ENCODE results near the gene PMEPA1.

PMEPA1 gene

DNA sequence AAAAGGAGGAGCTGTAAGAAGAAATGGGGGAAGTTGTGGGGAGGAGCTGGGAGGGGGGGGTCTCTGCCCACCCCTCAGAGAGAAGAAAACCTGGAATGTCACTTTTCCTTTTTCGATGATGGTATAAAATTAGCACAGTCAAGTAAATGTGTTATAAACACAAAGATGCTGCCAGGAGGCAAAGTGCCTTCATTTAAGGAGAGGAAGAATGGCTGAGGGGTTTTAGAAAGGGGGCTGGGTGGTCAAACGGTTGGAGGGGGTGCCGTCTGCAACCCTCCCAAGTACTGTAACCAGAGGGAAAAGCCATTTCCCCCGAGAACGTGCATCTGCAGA is 25.0 kb downstream of the PMEPA1 start (continued):
- TF ChIP-seq, protein P1, sequence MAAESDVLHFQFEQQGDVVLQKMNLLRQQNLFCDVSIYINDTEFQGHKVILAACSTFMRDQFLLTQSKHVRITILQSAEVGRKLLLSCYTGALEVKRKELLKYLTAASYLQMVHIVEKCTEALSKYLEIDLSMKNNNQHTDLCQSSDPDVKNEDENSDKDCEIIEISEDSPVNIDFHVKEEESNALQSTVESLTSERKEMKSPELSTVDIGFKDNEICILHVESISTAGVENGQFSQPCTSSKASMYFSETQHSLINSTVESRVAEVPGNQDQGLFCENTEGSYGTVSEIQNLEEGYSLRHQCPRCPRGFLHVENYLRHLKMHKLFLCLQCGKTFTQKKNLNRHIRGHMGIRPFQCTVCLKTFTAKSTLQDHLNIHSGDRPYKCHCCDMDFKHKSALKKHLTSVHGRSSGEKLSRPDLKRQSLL (tag by site-specific recombination; IDR thresholded peaks at IDR 0.05), result no peak
- no peak for TF ChIP-seq TCF7L2 (IDR thresholded peaks at IDR 0.05; ENCODE audit: borderline replicate concordance, low read depth, low read length)
- no peak for TF ChIP-seq ZNF768 (tag by site-specific recombination; IDR thresholded peaks at IDR 0.05)
- no peak for TF ChIP-seq ZBTB21 (tag by site-specific recombination; IDR thresholded peaks at IDR 0.05)
- no peak for TF ChIP-seq SALL2 (tag by site-specific recombination; IDR thresholded peaks at IDR 0.05; ENCODE audit: borderline replicate concordance)
- no peak for TF ChIP-seq ZNF426 (tag by site-specific recombination; IDR thresholded peaks at IDR 0.05)

DNA sequence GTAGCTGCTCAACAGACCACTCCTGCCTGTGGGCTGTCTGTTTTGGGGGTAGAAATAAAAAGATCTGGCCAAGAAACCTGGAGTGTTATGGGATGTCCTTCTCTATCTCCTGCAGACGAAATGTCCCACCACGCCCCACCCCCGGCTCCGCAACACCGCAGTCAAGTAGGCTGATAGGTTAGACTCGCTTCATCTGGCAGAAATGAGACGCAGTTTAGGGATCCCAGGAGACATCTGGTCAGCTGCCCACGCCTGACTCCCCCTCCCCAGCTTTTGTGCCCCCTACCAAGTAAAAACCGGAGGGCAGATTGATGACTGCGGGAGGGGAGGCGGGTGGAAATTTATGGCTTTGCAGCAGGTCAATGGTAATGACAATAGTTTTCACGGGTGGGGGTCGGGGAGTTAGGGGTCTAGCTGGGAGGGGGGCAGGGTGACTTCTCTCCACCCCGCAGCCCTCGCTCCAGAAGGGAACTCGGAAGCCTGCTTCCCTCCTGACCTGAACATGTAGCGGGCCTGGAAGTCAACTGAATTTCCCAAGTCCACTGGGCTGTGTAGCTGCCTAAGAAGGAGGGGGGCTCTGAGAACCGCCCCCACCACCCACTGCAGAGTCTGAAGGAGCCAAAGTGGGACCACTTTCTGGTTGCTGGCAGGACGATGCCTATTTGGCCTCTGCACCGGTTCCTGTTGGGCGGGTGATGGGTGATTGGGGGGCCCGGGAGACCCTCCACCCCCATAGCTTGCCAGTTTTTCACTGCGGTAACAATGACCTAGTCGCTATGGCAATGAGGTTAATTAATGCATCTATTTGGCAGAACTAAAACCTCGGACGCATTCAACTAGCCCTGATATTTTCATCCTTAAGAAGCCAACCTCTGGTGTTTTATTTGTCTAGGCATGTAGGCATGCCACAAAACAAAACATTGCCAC is 25.7 kb downstream of the PMEPA1 start:
- CTCF ChIA-PET, result interaction anchor here (0.7 to 0.8 kb wide), 2 partner anchors 62 to 221 kb away, joined by 3 read pairs; no protein-coding TSS in a partner anchor
- H3K9me3 ChIP-seq (ENCODE audit: control insufficient read depth, insufficient read depth, low read depth, low read length), result no peaks in the 10 kb centered on the region
- peaks cover 9% of the 10 kb centered on the region for H3K4me1 ChIP-seq (ENCODE audit: control insufficient read depth, insufficient read depth, low read length)
- POLR2A ChIA-PET, result no interaction called here
- H3K36me3 ChIP-seq (ENCODE audit: control insufficient read depth in 2 of 2, insufficient read depth in 1 of 2, low read length in 2 of 2), result no peaks in the 10 kb centered on the region
- no peak overlapping the region for H3K4me3 ChIP-seq (ENCODE audit: low read depth, low read length)
- H3K27ac ChIP-seq (ENCODE audit: extremely low read depth, low read depth, low read length), result no peak overlapping the region
- TF ChIP-seq, protein P2, sequence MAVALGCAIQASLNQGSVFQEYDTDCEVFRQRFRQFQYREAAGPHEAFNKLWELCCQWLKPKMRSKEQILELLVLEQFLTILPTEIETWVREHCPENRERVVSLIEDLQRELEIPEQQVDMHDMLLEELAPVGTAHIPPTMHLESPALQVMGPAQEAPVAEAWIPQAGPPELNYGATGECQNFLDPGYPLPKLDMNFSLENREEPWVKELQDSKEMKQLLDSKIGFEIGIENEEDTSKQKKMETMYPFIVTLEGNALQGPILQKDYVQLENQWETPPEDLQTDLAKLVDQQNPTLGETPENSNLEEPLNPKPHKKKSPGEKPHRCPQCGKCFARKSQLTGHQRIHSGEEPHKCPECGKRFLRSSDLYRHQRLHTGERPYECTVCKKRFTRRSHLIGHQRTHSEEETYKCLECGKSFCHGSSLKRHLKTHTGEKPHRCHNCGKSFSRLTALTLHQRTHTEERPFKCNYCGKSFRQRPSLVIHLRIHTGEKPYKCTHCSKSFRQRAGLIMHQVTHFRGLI (tag by site-specific recombination; IDR thresholded peaks at IDR 0.05), result no peak
- TF ChIP-seq, protein P3, sequence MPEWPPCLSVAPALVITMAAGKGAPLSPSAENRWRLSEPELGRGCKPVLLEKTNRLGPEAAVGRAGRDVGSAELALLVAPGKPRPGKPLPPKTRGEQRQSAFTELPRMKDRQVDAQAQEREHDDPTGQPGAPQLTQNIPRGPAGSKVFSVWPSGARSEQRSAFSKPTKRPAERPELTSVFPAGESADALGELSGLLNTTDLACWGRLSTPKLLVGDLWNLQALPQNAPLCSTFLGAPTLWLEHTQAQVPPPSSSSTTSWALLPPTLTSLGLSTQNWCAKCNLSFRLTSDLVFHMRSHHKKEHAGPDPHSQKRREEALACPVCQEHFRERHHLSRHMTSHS (tag by site-specific recombination; IDR thresholded peaks at IDR 0.05), result no peak
- TF ChIP-seq ZFP3 (tag by site-specific recombination; IDR thresholded peaks at IDR 0.05; ENCODE audit: low read depth) (no peak), BCL11B (tag by site-specific recombination; IDR thresholded peaks at IDR 0.05; ENCODE audit: low read depth) (no peak), ZNF548 (tag by site-specific recombination; IDR thresholded peaks at IDR 0.05) (no peak), ZNF433 (tag by site-specific recombination; IDR thresholded peaks at IDR 0.05; ENCODE audit: low read depth) (no peak), SP7 (tag by site-specific recombination; IDR thresholded peaks at IDR 0.05) (no peak), KLF1 (tag by site-specific recombination; IDR thresholded peaks at IDR 0.05) (no peak), ZNF2 (tag by site-specific recombination; IDR thresholded peaks at IDR 0.05) (no peak), ZNF830 (tag by site-specific recombination; IDR thresholded peaks at IDR 0.05; ENCODE audit: low read depth) (no peak), ZNF391 (tag by site-specific recombination; IDR thresholded peaks at IDR 0.05; ENCODE audit: borderline replicate concordance, low read depth) (no peak), KLF9 (tag by site-specific recombination; IDR thresholded peaks at IDR 0.05; ENCODE audit: low read depth) (no peak)
- TF ChIP-seq, protein P4, sequence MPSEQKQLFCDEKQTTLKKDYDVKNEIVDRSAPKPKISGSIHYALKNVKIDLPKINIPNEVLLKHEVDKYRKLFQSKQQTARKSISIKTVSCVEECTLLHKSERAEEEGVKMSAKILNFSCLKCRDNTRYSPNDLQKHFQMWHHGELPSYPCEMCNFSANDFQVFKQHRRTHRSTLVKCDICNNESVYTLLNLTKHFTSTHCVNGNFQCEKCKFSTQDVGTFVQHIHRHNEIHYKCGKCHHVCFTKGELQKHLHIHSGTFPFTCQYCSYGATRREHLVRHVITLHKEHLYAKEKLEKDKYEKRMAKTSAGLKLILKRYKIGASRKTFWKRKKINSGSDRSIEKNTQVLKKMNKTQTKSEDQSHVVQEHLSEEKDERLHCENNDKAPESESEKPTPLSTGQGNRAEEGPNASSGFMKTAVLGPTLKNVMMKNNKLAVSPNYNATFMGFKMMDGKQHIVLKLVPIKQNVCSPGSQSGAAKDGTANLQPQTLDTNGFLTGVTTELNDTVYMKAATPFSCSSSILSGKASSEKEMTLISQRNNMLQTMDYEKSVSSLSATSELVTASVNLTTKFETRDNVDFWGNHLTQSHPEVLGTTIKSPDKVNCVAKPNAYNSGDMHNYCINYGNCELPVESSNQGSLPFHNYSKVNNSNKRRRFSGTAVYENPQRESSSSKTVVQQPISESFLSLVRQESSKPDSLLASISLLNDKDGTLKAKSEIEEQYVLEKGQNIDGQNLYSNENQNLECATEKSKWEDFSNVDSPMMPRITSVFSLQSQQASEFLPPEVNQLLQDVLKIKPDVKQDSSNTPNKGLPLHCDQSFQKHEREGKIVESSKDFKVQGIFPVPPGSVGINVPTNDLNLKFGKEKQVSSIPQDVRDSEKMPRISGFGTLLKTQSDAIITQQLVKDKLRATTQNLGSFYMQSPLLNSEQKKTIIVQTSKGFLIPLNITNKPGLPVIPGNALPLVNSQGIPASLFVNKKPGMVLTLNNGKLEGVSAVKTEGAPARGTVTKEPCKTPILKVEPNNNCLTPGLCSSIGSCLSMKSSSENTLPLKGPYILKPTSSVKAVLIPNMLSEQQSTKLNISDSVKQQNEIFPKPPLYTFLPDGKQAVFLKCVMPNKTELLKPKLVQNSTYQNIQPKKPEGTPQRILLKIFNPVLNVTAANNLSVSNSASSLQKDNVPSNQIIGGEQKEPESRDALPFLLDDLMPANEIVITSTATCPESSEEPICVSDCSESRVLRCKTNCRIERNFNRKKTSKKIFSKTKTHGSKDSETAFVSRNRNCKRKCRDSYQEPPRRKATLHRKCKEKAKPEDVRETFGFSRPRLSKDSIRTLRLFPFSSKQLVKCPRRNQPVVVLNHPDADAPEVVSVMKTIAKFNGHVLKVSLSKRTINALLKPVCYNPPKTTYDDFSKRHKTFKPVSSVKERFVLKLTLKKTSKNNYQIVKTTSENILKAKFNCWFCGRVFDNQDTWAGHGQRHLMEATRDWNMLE (tag by site-specific recombination; conservative IDR thresholded peaks at IDR 0.05; ENCODE audit: low read depth), result no peak
- TF ChIP-seq, protein P5, sequence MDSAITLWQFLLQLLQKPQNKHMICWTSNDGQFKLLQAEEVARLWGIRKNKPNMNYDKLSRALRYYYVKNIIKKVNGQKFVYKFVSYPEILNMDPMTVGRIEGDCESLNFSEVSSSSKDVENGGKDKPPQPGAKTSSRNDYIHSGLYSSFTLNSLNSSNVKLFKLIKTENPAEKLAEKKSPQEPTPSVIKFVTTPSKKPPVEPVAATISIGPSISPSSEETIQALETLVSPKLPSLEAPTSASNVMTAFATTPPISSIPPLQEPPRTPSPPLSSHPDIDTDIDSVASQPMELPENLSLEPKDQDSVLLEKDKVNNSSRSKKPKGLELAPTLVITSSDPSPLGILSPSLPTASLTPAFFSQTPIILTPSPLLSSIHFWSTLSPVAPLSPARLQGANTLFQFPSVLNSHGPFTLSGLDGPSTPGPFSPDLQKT (IDR thresholded peaks at IDR 0.05; ENCODE audit: borderline replicate concordance, low read depth, low read length), result no peak
